Aorta (tissue), 5 donors: Measurements from ENCODE around the gene LARP4B. TPM values are rescaled to one million over a fixed set of nuclear protein-coding genes. Genes with fewer than 3 reads are reported as not detected.
A peak's percentile ranks its signal among the peaks of the same experiment; 100 is the strongest.

Experiments used
- ATAC-seq: fragments of 200-7000 bp; cut with Tn5 transposase; one replicate; pipeline ENCODE4 v1.9.1; 2022; ENCODE audit warnings: moderate library complexity; ENCODE audit not compliant: low FRiP score
- DNase-seq, 2 donors: peaks; one replicate each; pipeline ENCODE4 v3.0.0-alpha.2; 2020
- H3K27ac ChIP-seq, 2 donors: one replicate each; pipeline ENCODE4 v1.5.1; 2013; ENCODE audit warnings: low read length in 2 of 2, mild to moderate bottlenecking in 2 of 2, moderate library complexity in 2 of 2, control low read depth in 1 of 2, inconsistent platforms in 1 of 2, low read depth in 1 of 2
- H3K27me3 ChIP-seq, 2 donors: one replicate each; pipeline ENCODE4 v1.6.1; 2013; ENCODE audit warnings: control low read depth in 1 of 2, low read length in 1 of 2, mild to moderate bottlenecking in 1 of 2, moderate library complexity in 1 of 2; ENCODE audit not compliant: insufficient read depth in 2 of 2, control insufficient read depth in 1 of 2
- H3K36me3 ChIP-seq, 2 donors: one replicate each; pipeline ENCODE4 v1.6.1; 2013; ENCODE audit warnings: control low read depth in 1 of 2, low read length in 1 of 2, mild to moderate bottlenecking in 1 of 2; ENCODE audit not compliant: insufficient read depth in 2 of 2, control insufficient read depth in 1 of 2
- H3K4me1 ChIP-seq, 2 donors: one replicate each; pipeline ENCODE4 v1.6.1; 2013; ENCODE audit warnings: low read length in 2 of 2, control low read depth in 1 of 2, mild to moderate bottlenecking in 1 of 2, moderate library complexity in 1 of 2; ENCODE audit not compliant: insufficient read depth in 2 of 2, control insufficient read depth in 1 of 2
- H3K4me3 ChIP-seq, 2 donors: one replicate each; pipeline ENCODE4 v1.5.1; 2013; ENCODE audit warnings: low read length in 2 of 2, control low read depth in 1 of 2, mild to moderate bottlenecking in 1 of 2
- H3K9me3 ChIP-seq: one replicate; pipeline ENCODE4 v1.6.1; 2013; ENCODE audit warnings: mild to moderate bottlenecking, low read length; ENCODE audit not compliant: control insufficient read depth
- WGBS, 2 donors: extraction: QIAGEN DNeasy Blood & Tissue Kit; methylation state at CpG; one replicate each; pipeline ENCODE4 v1.1.7; 2013; 5-methylcytosine and 5-hydroxymethylcytosine counted together
- intact Hi-C, 2 donors: fragments of 100-400 bp; cut with DNase I; formaldehyde crosslinking; loops; one replicate each; pipeline versions ENCODE4 v1.14.2 to v1.15.0; 2022
- polyA plus RNA-seq, 2 donors: library from polyadenylated mRNA; stranded (reverse); fragments of 200-250 nt; gene quantifications; one replicate each; pipeline ENCODE4 v1.2.3, GENCODE V29; 2013
- total RNA-seq, 2 donors: library from RNA; stranded (reverse); fragmentation: NEBNext Ultra II Directional; extraction: Animal tissue kit (Norgen Biotek cat#: 25700); gene quantifications; one replicate each; pipeline ENCODE4 v1.2.1, GENCODE V29; 2021
- donor health status: healthy with polysubstance abuse.
- donor health status: Bipolar disorder and iron deficiency.
- donor health status: DM: no; HTN: no; CAD: no.
- donor health status: DM: no; HTN: no; CAD: no.
- donor health status: DM: yes; HTN: yes; CAD: no.

The LARP4B gene
- total and polyA plus RNA-seq, 4 donors: 8.1 to 82.4 (median 42.8) TPM

- ATAC-seq: no peak
- H3K4me3 ChIP-seq: no peak overlapping the region
- DNase-seq: no peak
- no peaks in the 10 kb centered on the region for H3K27me3 ChIP-seq
- H3K36me3 ChIP-seq: no peaks in the 10 kb centered on the region
- intact Hi-C loops: no loop called here
- no peaks in the 10 kb centered on the region for H3K9me3 ChIP-seq
- WGBS, 2 donors: 93 to 96% methylated on average over 10 of the region's 10 CpGs
- no peaks in the 10 kb centered on the region for H3K4me1 ChIP-seq
- H3K27ac ChIP-seq: no peak overlapping the region
Observed at GRCh38 chr10:948347-948746, 16.8 kb upstream of the LARP4B start.

DNA sequence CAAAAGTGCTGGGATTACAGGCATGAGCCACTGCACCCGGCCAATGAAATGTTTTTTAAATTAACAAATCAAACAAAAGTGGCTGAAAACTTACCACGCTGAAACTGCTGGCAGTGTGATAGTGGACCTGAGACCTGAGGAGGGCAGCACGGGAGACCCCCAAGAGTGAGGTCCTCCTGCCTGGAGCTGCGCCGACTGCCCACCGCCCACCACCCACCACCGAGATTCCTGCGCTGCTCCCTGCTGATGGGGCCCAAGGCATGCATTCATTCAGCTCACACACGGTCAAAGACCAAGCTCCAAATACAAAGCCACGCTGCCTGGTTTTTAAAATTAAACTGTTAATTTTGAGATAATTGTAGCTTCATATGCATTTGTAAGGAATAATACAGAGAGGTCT, 16.4 kb upstream of the LARP4B start:
- no peak for ATAC-seq
- H3K27me3 ChIP-seq: no peaks in the 10 kb centered on the region
- H3K4me1 ChIP-seq: no peaks in the 10 kb centered on the region
- no peaks in the 10 kb centered on the region for H3K9me3 ChIP-seq
- no peaks in the 10 kb centered on the region for H3K36me3 ChIP-seq
- intact Hi-C loops: no loop called here
- no peak overlapping the region for H3K27ac ChIP-seq
- H3K4me3 ChIP-seq: no peak overlapping the region
- no peak for DNase-seq
- WGBS, 2 donors: 93 to 95% methylated on average over 10 of the region's 10 CpGs

- ATAC-seq: no peak
- intact Hi-C loops: no loop called here
- 83 to 84% methylated on average over 9 of the region's 9 CpGs for WGBS, 2 donors
Observed at GRCh38 chr10:947051-947450, 15.5 kb upstream of the LARP4B start.

DNA sequence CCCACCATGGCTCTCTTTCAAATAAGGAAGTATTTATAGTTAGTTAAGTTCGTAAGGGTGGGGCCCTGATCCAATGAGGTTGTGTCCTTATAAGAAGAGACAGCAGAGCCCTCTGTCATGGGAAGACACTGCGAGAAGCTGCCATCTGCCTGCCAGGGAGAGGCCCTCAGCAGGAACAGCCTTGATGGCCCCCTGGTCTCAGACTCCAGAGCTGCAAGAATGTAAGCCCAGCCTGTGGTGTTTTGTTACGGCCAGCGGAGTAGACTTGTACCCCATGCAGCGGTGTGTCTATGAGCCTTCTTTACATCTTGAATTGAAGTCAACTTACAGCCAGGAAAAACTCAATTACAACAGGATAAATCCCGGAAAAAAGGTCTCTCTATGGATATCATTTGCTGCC, 14.3 kb upstream of the LARP4B start:
- intact Hi-C loops: no loop called here
- Histone ChIP-seq H3K27ac (no peak overlapping the region), H3K36me3 (no peaks in the 10 kb centered on the region), H3K4me1 (no peaks in the 10 kb centered on the region), H3K9me3 (no peaks in the 10 kb centered on the region), H3K27me3 (no peaks in the 10 kb centered on the region), H3K4me3 (no peak overlapping the region)
- ATAC-seq: no peak
- no peak for DNase-seq
- WGBS, 2 donors: 86 to 91% methylated on average over 6 of the region's 6 CpGs

More at GRCh38 chr10:947051-947450, 15.5 kb upstream of the LARP4B start:
- Histone ChIP-seq H3K4me1 (no peaks in the 10 kb centered on the region), H3K9me3 (no peaks in the 10 kb centered on the region), H3K4me3 (no peak overlapping the region), H3K36me3 (no peaks in the 10 kb centered on the region), H3K27ac (no peak overlapping the region), H3K27me3 (no peaks in the 10 kb centered on the region)
- no peak for DNase-seq

DNA sequence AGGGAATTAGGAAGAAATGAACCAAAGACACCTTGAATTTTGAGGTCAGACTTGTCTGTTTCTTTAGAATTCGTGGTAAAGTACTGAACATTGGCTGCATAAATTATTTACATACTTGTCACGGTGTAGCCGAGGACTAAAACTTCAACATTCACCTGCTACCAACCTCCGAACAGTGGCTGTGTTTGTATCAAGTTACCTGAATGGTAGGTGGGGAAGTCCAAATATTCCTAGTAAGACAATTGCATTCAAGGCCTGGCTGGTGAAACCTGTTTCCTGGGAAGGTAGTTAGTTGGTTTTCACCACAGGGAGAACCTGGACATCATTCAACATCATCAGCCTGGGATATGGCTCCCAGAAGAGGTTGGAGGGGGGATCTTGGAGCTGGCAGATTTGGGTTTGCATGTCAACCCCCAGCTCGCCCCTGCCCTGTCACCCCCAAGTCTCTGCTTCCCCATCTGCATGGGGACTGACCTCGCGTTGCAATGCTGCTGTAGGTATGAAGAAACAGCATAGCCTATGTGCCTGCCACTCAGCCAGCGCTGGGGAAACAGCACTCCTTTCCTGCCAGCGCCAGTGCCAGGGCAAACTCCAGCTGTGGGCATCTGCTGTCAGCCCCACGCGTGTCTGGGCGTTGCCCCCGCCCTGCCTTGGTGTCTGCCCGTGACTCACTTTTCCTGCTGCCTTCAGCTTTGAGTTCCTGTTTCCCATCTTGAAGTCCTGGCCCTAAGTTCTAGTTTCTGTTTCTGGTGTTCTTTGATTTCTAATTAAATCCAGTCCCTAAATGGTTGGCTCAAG, 12.7 kb upstream of the LARP4B start:
- DNase-seq: peak in 1 of 2 donors; percentile 87
- intact Hi-C loops: no loop called here
- H3K27me3 ChIP-seq: no peaks in the 10 kb centered on the region
- 76 to 85% methylated on average over 13 to 14 of the region's 14 CpGs for whole genome bisulfite sequencing, 2 donors
- no peaks in the 10 kb centered on the region for H3K9me3 ChIP-seq
- no peaks in the 10 kb centered on the region for H3K4me1 ChIP-seq
- H3K27ac ChIP-seq: no peak overlapping the region
- ATAC-seq: peak; percentile 33
- no peaks in the 10 kb centered on the region for H3K36me3 ChIP-seq
- no peak overlapping the region for H3K4me3 ChIP-seq

DNA sequence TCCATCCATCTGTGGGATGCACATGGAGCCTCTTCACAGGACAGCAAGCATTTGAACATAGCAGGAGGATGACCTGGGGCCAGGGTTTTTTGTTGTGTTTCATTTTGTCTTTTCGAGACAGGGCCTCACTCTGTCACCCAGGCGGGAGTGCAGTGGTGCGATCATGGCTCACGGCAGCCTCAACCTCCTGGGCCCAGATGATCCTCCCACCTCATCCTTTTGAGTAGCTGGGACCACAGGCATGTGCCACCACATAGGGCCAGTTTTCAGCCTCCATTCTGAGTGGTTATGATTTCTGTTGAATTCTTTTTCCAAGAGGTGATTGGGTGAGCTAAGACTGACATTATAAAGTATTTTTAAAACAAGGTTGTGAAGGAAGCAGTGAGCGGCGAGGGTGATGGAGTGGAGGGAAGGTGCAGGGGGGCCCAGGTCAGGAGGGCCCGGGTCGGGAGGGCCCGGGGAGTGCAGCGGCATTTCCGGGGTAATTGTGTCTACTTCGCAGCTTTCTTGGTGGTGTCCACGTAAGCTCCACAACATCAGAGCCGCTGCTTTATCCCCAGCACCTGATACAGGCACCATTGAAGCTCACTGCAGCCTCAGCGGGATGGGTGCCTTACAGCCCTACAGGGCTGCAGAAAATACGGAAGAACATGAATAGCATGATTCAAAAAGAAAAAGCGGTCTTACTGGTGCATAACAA, 12.0 kb upstream of the LARP4B start:
- H3K27ac ChIP-seq: no peak overlapping the region
- H3K4me1 ChIP-seq: no peaks in the 10 kb centered on the region
- H3K27me3 ChIP-seq: no peaks in the 10 kb centered on the region
- no peak overlapping the region for H3K4me3 ChIP-seq
- H3K9me3 ChIP-seq: no peaks in the 10 kb centered on the region
- ATAC-seq (no peak), DNase-seq (no peak)
- H3K36me3 ChIP-seq: no peaks in the 10 kb centered on the region
- 88 to 90% methylated on average over 17 of the region's 17 CpGs for WGBS, 2 donors
- intact Hi-C loops: no loop called here

- DNase-seq (no peak), ATAC-seq (no peak)
- WGBS, 2 donors: 69 to 77% methylated on average over 10 of the region's 10 CpGs
Observed at GRCh38 chr10:938941-939678, 7.6 kb upstream of the LARP4B start.

DNA sequence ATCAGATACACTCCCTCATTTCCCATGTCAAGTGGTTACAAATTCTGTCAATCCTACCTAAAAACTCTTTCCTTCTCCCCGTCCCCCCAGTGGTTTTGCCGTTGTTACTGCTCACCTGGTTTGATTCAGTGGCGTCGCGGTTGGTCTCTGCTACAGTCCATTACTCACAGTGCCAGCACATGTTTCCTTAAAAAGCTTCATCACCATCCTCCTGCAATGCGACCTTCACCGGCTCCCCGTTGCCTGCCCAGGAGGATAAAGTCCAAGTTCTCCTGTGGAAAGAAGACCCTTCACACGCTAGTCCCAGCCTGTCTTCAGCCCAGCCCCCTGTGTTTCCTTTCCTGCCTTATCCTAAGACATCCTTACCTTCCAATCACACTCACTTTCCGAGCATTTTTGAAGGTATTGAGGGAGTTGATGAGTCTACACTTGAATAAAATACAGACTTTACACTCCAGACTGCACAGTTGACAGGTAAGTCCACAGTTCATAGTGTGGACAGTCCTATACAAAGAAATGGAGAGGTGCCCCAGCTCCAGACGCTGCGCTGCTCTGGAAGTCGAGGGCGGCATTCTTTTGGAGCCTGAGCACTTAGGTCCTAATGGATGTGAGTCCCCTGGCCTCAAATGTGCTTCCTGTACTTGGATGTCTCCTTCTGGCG, 3.4 kb upstream of the LARP4B start:
- Histone ChIP-seq H3K4me3 (no peak overlapping the region), H3K4me1 (peaks cover 0 to 2% of the 10 kb centered on the region in 2 donors), H3K9me3 (no peaks in the 10 kb centered on the region), H3K27ac (no peak overlapping the region), H3K36me3 (no peaks in the 10 kb centered on the region), H3K27me3 (no peaks in the 10 kb centered on the region)
- no peak for DNase-seq
- intact Hi-C loops: loop anchor here in 1 of 2 donors (5.0 kb wide), 3 partner anchors 52 to 253 kb away; partner anchors contain the start of genes GTPBP4 and IDI1
- no peak for ATAC-seq
- 72 to 75% methylated on average over 15 of the region's 15 CpGs for WGBS, 2 donors

More at GRCh38 chr10:938941-939678, 7.6 kb upstream of the LARP4B start:
- Histone ChIP-seq H3K27ac (no peak overlapping the region), H3K4me3 (no peak overlapping the region), H3K27me3 (no peaks in the 10 kb centered on the region), H3K36me3 (no peaks in the 10 kb centered on the region), H3K9me3 (no peaks in the 10 kb centered on the region), H3K4me1 (no peaks in the 10 kb centered on the region)
- intact Hi-C loops: no loop called here
